Measurements from ENCODE around the gene CARD9.

DNA sequence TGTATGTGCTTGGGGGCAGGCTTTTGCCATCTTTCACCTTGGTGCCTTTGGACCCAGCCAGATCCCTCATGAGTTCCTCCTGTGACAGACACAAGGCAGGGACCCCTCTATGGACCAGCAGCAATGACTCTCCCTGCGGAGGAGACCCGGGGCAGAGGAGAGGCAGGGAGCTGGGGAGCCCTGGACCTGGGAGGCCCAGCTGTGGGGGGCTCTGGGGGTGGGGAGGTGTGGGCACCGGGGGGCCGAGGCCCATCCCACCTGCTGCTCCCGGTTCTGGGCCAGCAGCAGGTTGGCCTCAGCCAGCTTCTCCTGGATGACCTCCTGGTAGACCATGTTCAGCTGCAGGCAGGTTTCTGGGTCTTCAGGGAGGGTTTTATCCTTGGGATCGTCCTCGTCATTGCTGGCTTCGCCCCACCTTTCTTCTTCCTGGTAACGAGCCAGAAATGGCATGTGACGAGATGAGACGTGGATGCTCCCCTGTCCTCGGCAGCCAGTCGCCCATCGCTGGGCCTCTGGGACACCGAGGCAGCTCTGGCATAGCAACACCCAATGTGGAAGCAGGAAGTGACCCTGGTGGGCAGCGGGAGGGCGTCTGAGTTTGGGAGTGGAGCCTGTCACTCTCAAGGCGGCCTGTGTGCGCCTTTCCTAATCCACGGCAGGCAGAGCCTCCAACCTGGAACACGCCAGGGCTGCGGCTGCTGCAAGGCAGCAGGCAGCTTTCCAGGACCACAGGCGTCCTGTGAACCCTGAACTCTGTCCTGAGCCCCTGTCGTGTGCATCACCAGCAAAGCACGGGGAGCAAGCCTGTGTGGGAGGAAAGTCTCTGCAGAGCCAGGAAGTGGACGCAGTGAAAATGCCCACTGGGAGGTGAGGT, 22.1 kb upstream of the CARD9 start:
- no peak for TF ChIP-seq POLR2A (IDR thresholded peaks at IDR 0.05)
- TF ChIP-seq, protein P1, sequence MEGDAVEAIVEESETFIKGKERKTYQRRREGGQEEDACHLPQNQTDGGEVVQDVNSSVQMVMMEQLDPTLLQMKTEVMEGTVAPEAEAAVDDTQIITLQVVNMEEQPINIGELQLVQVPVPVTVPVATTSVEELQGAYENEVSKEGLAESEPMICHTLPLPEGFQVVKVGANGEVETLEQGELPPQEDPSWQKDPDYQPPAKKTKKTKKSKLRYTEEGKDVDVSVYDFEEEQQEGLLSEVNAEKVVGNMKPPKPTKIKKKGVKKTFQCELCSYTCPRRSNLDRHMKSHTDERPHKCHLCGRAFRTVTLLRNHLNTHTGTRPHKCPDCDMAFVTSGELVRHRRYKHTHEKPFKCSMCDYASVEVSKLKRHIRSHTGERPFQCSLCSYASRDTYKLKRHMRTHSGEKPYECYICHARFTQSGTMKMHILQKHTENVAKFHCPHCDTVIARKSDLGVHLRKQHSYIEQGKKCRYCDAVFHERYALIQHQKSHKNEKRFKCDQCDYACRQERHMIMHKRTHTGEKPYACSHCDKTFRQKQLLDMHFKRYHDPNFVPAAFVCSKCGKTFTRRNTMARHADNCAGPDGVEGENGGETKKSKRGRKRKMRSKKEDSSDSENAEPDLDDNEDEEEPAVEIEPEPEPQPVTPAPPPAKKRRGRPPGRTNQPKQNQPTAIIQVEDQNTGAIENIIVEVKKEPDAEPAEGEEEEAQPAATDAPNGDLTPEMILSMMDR (IDR thresholded peaks at IDR 0.05): no peak
- no peak for TF ChIP-seq POLR2AphosphoS5 (IDR thresholded peaks at IDR 0.05)
- TF ChIP-seq EP300 (IDR thresholded peaks at IDR 0.05; ENCODE audit: low read depth): no peak

All from transverse colon (tissue), 4 donors.